Measurements from ENCODE around the gene MEX3B.
A peak's percentile ranks its signal among the peaks of the same experiment; 100 is the strongest.

MEX3B gene

DNA sequence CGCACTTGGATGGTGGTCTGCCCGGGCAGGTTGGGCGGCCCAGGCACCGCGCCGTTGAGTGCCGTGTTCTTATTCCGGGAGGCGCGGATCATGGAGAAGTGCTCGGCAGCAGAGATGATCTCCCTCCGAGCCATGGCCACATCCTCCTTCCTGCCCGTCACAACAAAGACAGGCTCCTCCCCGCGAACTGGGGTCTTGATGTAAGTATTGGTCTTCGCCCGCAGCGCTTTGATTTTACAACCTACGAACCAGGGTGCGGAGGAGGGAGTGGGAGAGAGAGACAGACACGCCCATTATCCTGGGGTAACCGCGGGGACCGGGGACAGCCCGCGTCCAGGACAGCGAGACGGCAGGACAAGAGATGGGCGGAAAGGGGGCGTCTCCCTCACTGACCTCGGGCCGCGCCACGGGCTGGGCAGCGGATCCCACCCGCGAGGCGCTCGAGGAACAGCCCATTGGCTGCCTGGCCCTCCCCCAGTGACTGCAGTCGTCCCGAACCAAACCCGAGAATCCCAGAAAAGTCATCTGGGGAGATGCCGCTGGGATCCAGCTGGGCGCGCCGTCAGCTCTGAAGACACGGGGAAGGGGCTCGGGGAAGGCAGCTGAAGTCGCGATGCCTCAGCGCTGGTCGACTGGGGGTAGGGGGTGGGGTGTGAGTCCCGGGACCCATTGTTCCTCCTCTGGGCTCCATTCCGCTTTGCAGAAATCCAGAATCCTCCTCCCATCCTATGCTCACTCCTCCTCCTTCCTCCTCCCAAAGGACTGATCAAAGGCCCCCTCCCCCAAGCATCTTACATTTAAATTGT is 1.2 kb downstream of the MEX3B start:
- peak; percentile 70 for DNase-seq (ENCODE audit: low spot score)
- H3K4me3 ChIP-seq (ENCODE audit: low read length in 2 of 2), result peak overlapping the region; percentile 95 to 100
- peaks cover 13% of the 10 kb centered on the region for H3K79me1 ChIP-seq (ENCODE audit: low read depth, low read length)
- peak overlapping the region; percentile 96 for H2BK15ac ChIP-seq (ENCODE audit: low read length)
- H3K27ac ChIP-seq (replicated peaks; ENCODE audit: low read length), result peak overlapping the region; percentile 97
- no peak overlapping the region for H3K4ac ChIP-seq (ENCODE audit: low read length)
- H3K14ac ChIP-seq (ENCODE audit: low read length), result no peak overlapping the region
- peak overlapping the region; percentile 99 for H2BK5ac ChIP-seq (ENCODE audit: low read length)
- peaks cover 0 to 20% (median 0%) of the 10 kb centered on the region in 3 experiments for H3K27me3 ChIP-seq (ENCODE audit: control insufficient read depth in 3 of 3, insufficient read depth in 3 of 3, low read depth in 1 of 3, low read length in 3 of 3)
- no peaks in the 10 kb centered on the region for H3K9me3 ChIP-seq (replicated peaks in 1 of 2; ENCODE audit: control insufficient read depth in 2 of 2, insufficient read depth in 1 of 2, low read depth in 1 of 2, low read length in 2 of 2)
- peak overlapping the region; percentile 100 for H3K9ac ChIP-seq (ENCODE audit: low read depth, low read length, poor library complexity)
- H3K23ac ChIP-seq (ENCODE audit: low read depth, low read length, poor library complexity), result peak overlapping the region; percentile 60
- peak overlapping the region; percentile 78 for H2BK120ac ChIP-seq (ENCODE audit: low read depth, low read length)
- no peak overlapping the region for H4K91ac ChIP-seq (ENCODE audit: low read depth, low read length, poor library complexity)
- no peak overlapping the region for H2BK12ac ChIP-seq (ENCODE audit: low read length)
- peak overlapping the region; percentile 91 for H2AFZ ChIP-seq (ENCODE audit: low read length)
- H3K4me1 ChIP-seq (ENCODE audit: control insufficient read depth in 2 of 2, insufficient read depth in 1 of 2, low read depth in 1 of 2, low read length in 2 of 2), result peaks cover 13 to 14% of the 10 kb centered on the region in 2 donors
- H2AK5ac ChIP-seq (ENCODE audit: low read depth, low read length), result peak overlapping the region; percentile 41
- peaks cover 8 to 32% of the 10 kb centered on the region in 2 donors for H3K36me3 ChIP-seq (replicated peaks in 1 of 2; ENCODE audit: control insufficient read depth in 2 of 2, insufficient read depth in 2 of 2, low read length in 2 of 2)
- peak overlapping the region; percentile 100 for H3K18ac ChIP-seq (ENCODE audit: low read length)
- H3K4me2 ChIP-seq (ENCODE audit: insufficient read depth, low read length, poor library complexity, severe bottlenecking), result peak overlapping the region; percentile 98
- no peak overlapping the region for H4K8ac ChIP-seq (ENCODE audit: low read depth, low read length)
- no CpG with 5 or more reads among the region's 54 CpGs for WGBS, 2 donors (ENCODE audit: extremely low coverage in 2 of 2, insufficient read length in 2 of 2, insufficient replicate concordance in 1 of 2)

DNA sequence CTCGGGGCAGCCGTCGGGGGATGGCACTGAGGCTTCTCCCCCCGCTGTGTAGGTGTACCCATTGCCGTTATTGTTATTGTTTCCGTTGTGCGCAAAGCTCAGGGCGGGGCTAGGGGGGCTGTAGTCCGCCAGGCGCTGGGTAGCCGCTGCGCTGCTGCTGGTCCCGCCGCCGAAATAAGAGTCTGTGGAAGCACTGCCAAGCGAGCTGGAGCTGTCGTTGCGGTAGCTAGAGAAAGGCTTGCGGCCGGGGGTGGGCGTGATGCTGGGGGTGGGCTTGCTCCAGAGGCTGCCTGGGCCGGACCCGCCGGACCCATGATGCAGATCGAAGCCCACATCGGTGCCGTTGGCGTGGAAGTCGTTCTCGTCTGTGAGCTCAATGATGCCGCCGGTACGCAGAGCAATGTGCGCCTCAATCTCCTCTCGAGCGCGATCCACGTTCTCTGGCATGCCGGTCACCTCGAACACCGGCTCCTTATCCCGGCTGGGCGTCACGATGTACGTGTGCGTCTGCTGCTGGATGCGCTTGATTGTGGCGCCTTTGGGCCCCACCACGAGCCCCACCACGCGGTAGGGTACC is 1.9 kb downstream of the MEX3B start:
- Histone ChIP-seq H3K14ac (ENCODE audit: low read length) (no peak overlapping the region), H3K4me2 (ENCODE audit: insufficient read depth, low read length, poor library complexity, severe bottlenecking) (peak overlapping the region; percentile 98), H3K23ac (ENCODE audit: low read depth, low read length, poor library complexity) (peak overlapping the region; percentile 60), H2BK12ac (ENCODE audit: low read length) (no peak overlapping the region), H3K27ac (replicated peaks; ENCODE audit: low read length) (no peak overlapping the region), H3K4me3 (ENCODE audit: low read length in 2 of 2) (peak overlapping the region; percentile 95 to 100), H4K91ac (ENCODE audit: low read depth, low read length, poor library complexity) (no peak overlapping the region), H3K4ac (ENCODE audit: low read length) (no peak overlapping the region), H3K36me3 (replicated peaks in 1 of 2; ENCODE audit: control insufficient read depth in 2 of 2, insufficient read depth in 2 of 2, low read length in 2 of 2) (peaks cover 8 to 32% of the 10 kb centered on the region in 2 donors), H2BK15ac (ENCODE audit: low read length) (no peak overlapping the region), H3K79me1 (ENCODE audit: low read depth, low read length) (peaks cover 13% of the 10 kb centered on the region), H3K9ac (ENCODE audit: low read depth, low read length, poor library complexity) (peak overlapping the region; percentile 87), H2AFZ (ENCODE audit: low read length) (peak overlapping the region; percentile 91), H2BK5ac (ENCODE audit: low read length) (peak overlapping the region; percentile 26), H2AK5ac (ENCODE audit: low read depth, low read length) (peak overlapping the region; percentile 41), H3K18ac (ENCODE audit: low read length) (peak overlapping the region; percentile 95), H3K9me3 (replicated peaks in 1 of 2; ENCODE audit: control insufficient read depth in 2 of 2, insufficient read depth in 1 of 2, low read depth in 1 of 2, low read length in 2 of 2) (no peaks in the 10 kb centered on the region), H2BK120ac (ENCODE audit: low read depth, low read length) (no peak overlapping the region), H4K8ac (ENCODE audit: low read depth, low read length) (no peak overlapping the region), H3K4me1 (ENCODE audit: control insufficient read depth in 2 of 2, insufficient read depth in 1 of 2, low read depth in 1 of 2, low read length in 2 of 2) (peaks cover 13 to 14% of the 10 kb centered on the region in 2 donors), H3K27me3 (ENCODE audit: control insufficient read depth in 3 of 3, insufficient read depth in 3 of 3, low read depth in 1 of 3, low read length in 3 of 3) (peaks cover 0 to 14% (median 0%) of the 10 kb centered on the region in 3 experiments)
- no CpG with 5 or more reads among the region's 51 CpGs for WGBS, 2 donors (ENCODE audit: extremely low coverage in 2 of 2, insufficient read length in 2 of 2, insufficient replicate concordance in 1 of 2)
- no peak for DNase-seq (ENCODE audit: low spot score)

DNA sequence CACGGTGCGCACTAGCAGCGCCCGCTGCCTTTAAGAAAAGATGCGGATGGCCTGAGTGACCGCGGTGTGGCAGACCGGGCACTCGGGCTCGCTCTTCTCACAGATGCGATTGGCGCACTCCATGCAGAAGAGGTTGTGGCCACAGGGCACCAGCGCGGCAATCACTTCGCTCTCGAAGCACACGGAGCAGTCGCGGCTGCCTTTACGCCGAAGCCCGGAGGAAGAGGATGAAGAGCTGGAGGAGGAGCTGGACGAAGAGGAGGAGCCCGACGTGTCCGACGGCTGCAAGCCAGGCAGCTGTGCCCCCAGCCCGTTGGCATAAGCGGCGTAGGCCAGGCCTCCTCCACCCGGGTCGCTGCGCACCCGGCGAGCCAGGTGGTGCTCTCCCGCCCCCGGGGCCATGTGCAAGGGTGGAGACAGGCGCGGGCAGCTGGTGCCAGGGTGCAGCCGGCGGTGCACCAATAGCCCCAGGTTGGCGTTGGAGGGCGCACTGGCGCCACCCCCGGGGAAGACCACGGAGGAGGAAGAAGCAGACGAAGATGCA is 2.6 kb downstream of the MEX3B start:
- peaks cover 8 to 32% of the 10 kb centered on the region in 2 donors for H3K36me3 ChIP-seq (replicated peaks in 1 of 2; ENCODE audit: control insufficient read depth in 2 of 2, insufficient read depth in 2 of 2, low read length in 2 of 2)
- peak overlapping the region; percentile 79 for H3K14ac ChIP-seq (ENCODE audit: low read length)
- H3K9ac ChIP-seq (ENCODE audit: low read depth, low read length, poor library complexity), result peak overlapping the region; percentile 57
- H3K23ac ChIP-seq (ENCODE audit: low read depth, low read length, poor library complexity), result peak overlapping the region; percentile 80
- H2BK12ac ChIP-seq (ENCODE audit: low read length), result peak overlapping the region; percentile 89
- no peak overlapping the region for H3K27ac ChIP-seq (replicated peaks; ENCODE audit: low read length)
- H3K4me1 ChIP-seq (ENCODE audit: control insufficient read depth in 2 of 2, insufficient read depth in 1 of 2, low read depth in 1 of 2, low read length in 2 of 2), result peaks cover 13 to 14% of the 10 kb centered on the region in 2 donors
- H3K79me1 ChIP-seq (ENCODE audit: low read depth, low read length), result peaks cover 13% of the 10 kb centered on the region
- no peaks in the 10 kb centered on the region for H3K9me3 ChIP-seq (replicated peaks in 1 of 2; ENCODE audit: control insufficient read depth in 2 of 2, insufficient read depth in 1 of 2, low read depth in 1 of 2, low read length in 2 of 2)
- no peak overlapping the region for H4K8ac ChIP-seq (ENCODE audit: low read depth, low read length)
- H2BK15ac ChIP-seq (ENCODE audit: low read length), result no peak overlapping the region
- WGBS, 2 donors (ENCODE audit: extremely low coverage in 2 of 2, insufficient read length in 2 of 2, insufficient replicate concordance in 1 of 2), result no CpG with 5 or more reads among the region's 47 CpGs
- no peak overlapping the region for H2BK5ac ChIP-seq (ENCODE audit: low read length)
- peak overlapping the region; percentile 57 to 100 for H3K4me3 ChIP-seq (ENCODE audit: low read length in 2 of 2)
- peak overlapping the region; percentile 74 for H3K18ac ChIP-seq (ENCODE audit: low read length)
- H2AFZ ChIP-seq (ENCODE audit: low read length), result no peak overlapping the region
- peaks cover 0 to 7% (median 0%) of the 10 kb centered on the region in 3 experiments for H3K27me3 ChIP-seq (ENCODE audit: control insufficient read depth in 3 of 3, insufficient read depth in 3 of 3, low read depth in 1 of 3, low read length in 3 of 3)
- no peak overlapping the region for H2BK120ac ChIP-seq (ENCODE audit: low read depth, low read length)
- no peak overlapping the region for H3K4ac ChIP-seq (ENCODE audit: low read length)
- H3K4me2 ChIP-seq (ENCODE audit: insufficient read depth, low read length, poor library complexity, severe bottlenecking), result peak overlapping the region; percentile 98
- peak overlapping the region; percentile 41 for H2AK5ac ChIP-seq (ENCODE audit: low read depth, low read length)
- no peak for DNase-seq (ENCODE audit: low spot score)
- H4K91ac ChIP-seq (ENCODE audit: low read depth, low read length, poor library complexity), result no peak overlapping the region

- H3K27me3 ChIP-seq (ENCODE audit: control insufficient read depth in 3 of 3, insufficient read depth in 3 of 3, low read depth in 1 of 3, low read length in 3 of 3), result no peaks in the 10 kb centered on the region
- H3K27ac ChIP-seq (replicated peaks; ENCODE audit: low read length), result no peak overlapping the region
- H3K14ac ChIP-seq (ENCODE audit: low read length), result no peak overlapping the region
- H3K4me3 ChIP-seq (ENCODE audit: low read length in 2 of 2), result no peak overlapping the region
- H3K9me3 ChIP-seq (replicated peaks in 1 of 2; ENCODE audit: control insufficient read depth in 2 of 2, insufficient read depth in 1 of 2, low read depth in 1 of 2, low read length in 2 of 2), result no peaks in the 10 kb centered on the region
- no peak overlapping the region for H2AFZ ChIP-seq (ENCODE audit: low read length)
- H3K23ac ChIP-seq (ENCODE audit: low read depth, low read length, poor library complexity), result no peak overlapping the region
- no CpG with 5 or more reads among the region's 4 CpGs for WGBS, 2 donors (ENCODE audit: extremely low coverage in 2 of 2, insufficient read length in 2 of 2, insufficient replicate concordance in 1 of 2)
- H3K79me1 ChIP-seq (ENCODE audit: low read depth, low read length), result peaks cover 13% of the 10 kb centered on the region
- no peak overlapping the region for H4K8ac ChIP-seq (ENCODE audit: low read depth, low read length)
- H3K36me3 ChIP-seq (replicated peaks in 1 of 2; ENCODE audit: control insufficient read depth in 2 of 2, insufficient read depth in 2 of 2, low read length in 2 of 2), result peaks cover 8 to 32% of the 10 kb centered on the region in 2 donors
- no peak overlapping the region for H2AK5ac ChIP-seq (ENCODE audit: low read depth, low read length)
- H2BK15ac ChIP-seq (ENCODE audit: low read length), result no peak overlapping the region
- DNase-seq (ENCODE audit: low spot score), result peak; percentile 60
- no peak overlapping the region for H2BK12ac ChIP-seq (ENCODE audit: low read length)
- no peak overlapping the region for H3K9ac ChIP-seq (ENCODE audit: low read depth, low read length, poor library complexity)
- H4K91ac ChIP-seq (ENCODE audit: low read depth, low read length, poor library complexity), result no peak overlapping the region
- H3K4me1 ChIP-seq (ENCODE audit: control insufficient read depth in 2 of 2, insufficient read depth in 1 of 2, low read depth in 1 of 2, low read length in 2 of 2), result peaks cover 12 to 13% of the 10 kb centered on the region in 2 donors
- no peak overlapping the region for H3K4ac ChIP-seq (ENCODE audit: low read length)
- no peak overlapping the region for H3K4me2 ChIP-seq (ENCODE audit: insufficient read depth, low read length, poor library complexity, severe bottlenecking)
- H3K18ac ChIP-seq (ENCODE audit: low read length), result no peak overlapping the region
- no peak overlapping the region for H2BK120ac ChIP-seq (ENCODE audit: low read depth, low read length)
- H2BK5ac ChIP-seq (ENCODE audit: low read length), result no peak overlapping the region
Measured at GRCh38 chr15:82040862-82041261, 5.0 kb downstream of the MEX3B start.
